Gastroesophageal sphincter (tissue), 4 donors: ENCODE results near the gene EFHC1. TPM values are rescaled to one million over a fixed set of nuclear protein-coding genes. Genes with fewer than 3 reads are reported as not detected.

Experiments used
- ATAC-seq: fragments of 150-250 bp; one replicate; pipeline ENCODE4 v1.9.1; 2016; ENCODE audit warnings: mild to moderate bottlenecking, moderate library complexity
- H3K27ac ChIP-seq, 4 donors: fragments of 200-600 bp; sonication (generic) in 3 of 4; 1 replicate in 3 of 4; 2 replicates in 1 of 4; pipeline ENCODE4 v1.5.1; 2016 to 2019
- H3K27me3 ChIP-seq: fragments of 200-600 bp; sonication (generic); one replicate; pipeline ENCODE4 v1.5.1; 2019
- H3K36me3 ChIP-seq, 2 donors: fragments of 200-600 bp; sonication (generic); one replicate each; pipeline ENCODE4 v1.5.1; 2019; ENCODE audit warnings: control low read depth in 1 of 2
- H3K4me1 ChIP-seq, 3 donors: fragments of 200-600 bp; sonication (generic); 1 replicate in 2 of 3; 2 replicates in 1 of 3; pipeline ENCODE4 v1.5.1; 2016 to 2019; ENCODE audit warnings: control low read depth in 2 of 3
- H3K4me3 ChIP-seq, 2 donors: fragments of 200-600 bp; sonication (generic); one replicate each; pipeline ENCODE4 v1.5.1; 2019; ENCODE audit warnings: mild to moderate bottlenecking in 1 of 2, moderate library complexity in 1 of 2
- H3K9me3 ChIP-seq, 3 donors: fragments of 200-600 bp; sonication (generic); one replicate each; pipeline ENCODE4 v1.5.1; 2017 to 2019; ENCODE audit warnings: control low read depth in 2 of 3
- EP300 ChIP-seq: sonication (generic); formaldehyde crosslinking; IDR thresholded peaks from one replicate; pipeline ENCODE4 v1.6.1; 2017; ENCODE audit warnings: antibody characterized with exemption, mild to moderate bottlenecking
- POLR2A ChIP-seq, 2 donors: fragments of 450-650 bp; IDR thresholded peaks; one replicate each; pipeline ENCODE4 v1.6.1; 2017; ENCODE audit warnings: antibody characterized with exemption in 2 of 2, mild to moderate bottlenecking in 2 of 2, moderate library complexity in 1 of 2
- POLR2AphosphoS5 ChIP-seq: sonication (generic); formaldehyde crosslinking; IDR thresholded peaks from one replicate; pipeline ENCODE4 v1.6.1; 2017; ENCODE audit warnings: antibody characterized with exemption
- WGBS, 2 donors: methylation state at CpG; one replicate each; pipeline ENCODE4 v1.1.5; 2018; ENCODE audit warnings: low coverage in 1 of 2; 5-methylcytosine and 5-hydroxymethylcytosine counted together
- total RNA-seq, 4 donors: library from RNA; depleted of rRNA; stranded (reverse); fragments of >200 nt; gene quantifications; one replicate each; pipeline ENCODE4 v1.1.0, GENCODE V29; 2016
- TF ChIP-seq, protein P1 (sequence below), 4 experiments: fragments of 200-600 bp in 2 of 4; fragments of 450-650 bp in 2 of 4; sonication (generic) in 1 of 4; IDR thresholded peaks; one replicate each; pipeline ENCODE4 v1.5.1; 2017 to 2019; ENCODE audit warnings: antibody characterized with exemption in 4 of 4, mild to moderate bottlenecking in 2 of 4, moderate library complexity in 2 of 4

The EFHC1 gene
- total RNA-seq, 4 donors from 2014 or later = 5.1 to 27.4 (median 12.9) TPM

DNA sequence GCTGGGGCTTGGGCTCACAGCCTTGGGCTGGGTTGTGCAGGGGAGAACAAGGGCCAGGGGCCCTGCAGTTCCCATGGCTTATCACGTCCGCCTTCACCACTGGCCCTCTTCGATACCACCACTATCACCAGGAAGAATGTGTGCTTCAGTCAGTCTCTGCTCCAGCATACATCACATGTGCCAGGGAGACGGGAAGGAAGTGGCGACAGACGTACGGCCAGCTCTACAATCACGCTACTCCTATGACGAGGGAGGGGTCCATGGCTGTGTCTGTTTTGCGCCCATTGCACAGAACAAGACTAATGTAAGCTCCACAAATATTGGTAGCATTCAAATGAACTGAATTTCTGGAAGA is 84.6 kb downstream of the EFHC1 start:
- H3K9me3 ChIP-seq = no peaks in the 10 kb centered on the region
- H3K36me3 ChIP-seq = peaks cover 0 to 70% of the 10 kb centered on the region in 2 donors
- no peak for ATAC-seq
- peaks cover 0 to 59% (median 19%) of the 10 kb centered on the region in 3 donors for H3K4me1 ChIP-seq
- H3K4me3 ChIP-seq = no peak overlapping the region
- no peaks in the 10 kb centered on the region for H3K27me3 ChIP-seq
- TF ChIP-seq POLR2AphosphoS5 = no peak
- peak overlapping the region in 3 of 4 donors; percentile 73 to 74 (median 74) for H3K27ac ChIP-seq
- WGBS, 2 donors = 70 to 81% methylated on average over 2 to 7 of the region's 10 CpGs

DNA sequence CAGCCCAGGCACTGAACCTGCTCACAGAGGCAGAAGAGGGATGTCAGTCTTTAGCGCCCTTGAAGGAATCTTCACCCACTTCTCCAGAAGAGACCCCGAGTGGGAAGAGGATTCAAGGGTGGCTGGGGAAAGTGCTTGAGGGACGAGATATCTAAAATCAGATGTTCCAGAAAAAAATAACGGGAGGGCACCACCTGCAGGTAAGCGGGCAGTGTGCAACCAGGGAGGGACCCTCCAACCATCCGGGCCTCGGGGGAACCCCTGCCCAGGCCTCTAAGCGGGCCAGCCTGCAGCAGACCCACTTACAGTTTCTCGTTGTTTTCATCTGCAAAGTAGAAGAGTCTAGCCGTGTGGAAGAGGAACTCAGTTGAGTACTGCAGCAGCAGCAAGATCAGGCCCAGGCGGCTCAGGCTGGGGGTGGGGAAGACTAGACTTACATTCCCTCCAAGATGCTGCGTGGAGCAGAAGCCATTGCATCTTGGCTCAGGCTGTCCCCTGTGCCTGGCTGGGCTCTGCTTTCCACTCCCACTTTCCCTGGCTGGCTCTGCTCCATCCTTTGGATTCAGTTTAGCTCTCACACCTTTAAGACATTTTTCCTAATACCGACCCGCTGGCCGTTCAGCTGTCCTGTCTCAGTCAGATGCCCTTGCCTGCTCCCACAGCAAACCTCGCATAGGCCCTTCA is 85.7 kb downstream of the EFHC1 start:
- Histone ChIP-seq H3K36me3 (peaks cover 0 to 77% of the 10 kb centered on the region in 2 donors), H3K4me1 (peaks cover 0 to 61% (median 19%) of the 10 kb centered on the region in 3 donors), H3K4me3 (no peak overlapping the region), H3K9me3 (no peaks in the 10 kb centered on the region), H3K27me3 (no peaks in the 10 kb centered on the region), H3K27ac (peak overlapping the region in 3 of 4 donors; percentile 6 to 74 (median 74))
- ATAC-seq = no peak
- TF ChIP-seq POLR2AphosphoS5 (no peak), POLR2A (IDR thresholded peaks at IDR 0.05) (no peak)
- TF ChIP-seq, protein P1, sequence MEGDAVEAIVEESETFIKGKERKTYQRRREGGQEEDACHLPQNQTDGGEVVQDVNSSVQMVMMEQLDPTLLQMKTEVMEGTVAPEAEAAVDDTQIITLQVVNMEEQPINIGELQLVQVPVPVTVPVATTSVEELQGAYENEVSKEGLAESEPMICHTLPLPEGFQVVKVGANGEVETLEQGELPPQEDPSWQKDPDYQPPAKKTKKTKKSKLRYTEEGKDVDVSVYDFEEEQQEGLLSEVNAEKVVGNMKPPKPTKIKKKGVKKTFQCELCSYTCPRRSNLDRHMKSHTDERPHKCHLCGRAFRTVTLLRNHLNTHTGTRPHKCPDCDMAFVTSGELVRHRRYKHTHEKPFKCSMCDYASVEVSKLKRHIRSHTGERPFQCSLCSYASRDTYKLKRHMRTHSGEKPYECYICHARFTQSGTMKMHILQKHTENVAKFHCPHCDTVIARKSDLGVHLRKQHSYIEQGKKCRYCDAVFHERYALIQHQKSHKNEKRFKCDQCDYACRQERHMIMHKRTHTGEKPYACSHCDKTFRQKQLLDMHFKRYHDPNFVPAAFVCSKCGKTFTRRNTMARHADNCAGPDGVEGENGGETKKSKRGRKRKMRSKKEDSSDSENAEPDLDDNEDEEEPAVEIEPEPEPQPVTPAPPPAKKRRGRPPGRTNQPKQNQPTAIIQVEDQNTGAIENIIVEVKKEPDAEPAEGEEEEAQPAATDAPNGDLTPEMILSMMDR (IDR thresholded peaks at IDR 0.05) = no peak
- 36 to 42% methylated on average over 7 to 14 of the region's 16 CpGs for WGBS, 2 donors

DNA sequence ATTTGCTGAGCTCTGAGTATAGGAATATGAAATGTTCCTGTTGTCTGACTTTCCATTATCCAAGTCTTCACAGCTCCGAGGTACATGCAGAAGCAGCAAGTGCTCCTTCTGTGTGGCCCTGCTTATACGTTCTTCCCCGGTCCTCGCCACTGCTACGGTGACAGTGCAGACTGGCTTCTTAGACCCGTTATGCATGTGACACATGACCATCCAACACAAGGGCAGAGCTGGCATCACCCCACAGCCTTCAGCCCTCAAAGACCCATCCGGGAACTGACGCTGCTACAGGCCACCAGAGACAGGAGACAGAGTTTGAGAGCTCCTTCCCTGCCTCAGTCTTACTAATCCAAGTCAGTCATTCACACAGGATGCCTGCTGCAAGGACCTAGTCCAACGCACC is 86.3 kb downstream of the EFHC1 start:
- H3K27me3 ChIP-seq = no peaks in the 10 kb centered on the region
- TF ChIP-seq POLR2A (IDR thresholded peaks at IDR 0.05) (no peak), EP300 (no peak), POLR2AphosphoS5 (no peak)
- TF ChIP-seq, protein P1 (IDR thresholded peaks at IDR 0.05) = no peak
- peaks cover 0 to 67% (median 24%) of the 10 kb centered on the region in 3 donors for H3K4me1 ChIP-seq
- H3K36me3 ChIP-seq = peaks cover 0 to 77% of the 10 kb centered on the region in 2 donors
- peak overlapping the region in 3 of 4 donors; percentile 6 to 74 (median 74) for H3K27ac ChIP-seq
- no peaks in the 10 kb centered on the region for H3K9me3 ChIP-seq
- ATAC-seq = no peak
- 63 to 64% methylated on average over 5 to 6 of the region's 9 CpGs for WGBS, 2 donors
- H3K4me3 ChIP-seq = no peak overlapping the region

GRCh38 chr6:52507557-52508260 is 87.6 kb downstream of the EFHC1 start:
- peak; percentile 17 for TF ChIP-seq POLR2AphosphoS5
- no peak for TF ChIP-seq POLR2A (IDR thresholded peaks at IDR 0.05)
- TF ChIP-seq, protein P1 (IDR thresholded peaks at IDR 0.05) = no peak
- Histone ChIP-seq H3K36me3 (peaks cover 0 to 65% of the 10 kb centered on the region in 2 donors), H3K9me3 (no peaks in the 10 kb centered on the region), H3K27me3 (no peaks in the 10 kb centered on the region), H3K27ac (peak overlapping the region in 1 of 4 donors; percentile 16), H3K4me3 (no peak overlapping the region), H3K4me1 (peaks cover 4 to 78% (median 34%) of the 10 kb centered on the region in 3 donors)
- ATAC-seq = peak; percentile 20
- WGBS, 2 donors = 100% methylated on average over 1 of the region's 3 CpGs

GRCh38 chr6:52508261-52508739 is 88.2 kb downstream of the EFHC1 start:
- 92 to 93% methylated on average over 2 to 4 of the region's 5 CpGs for WGBS, 2 donors
- TF ChIP-seq POLR2AphosphoS5 (no peak), POLR2A (IDR thresholded peaks at IDR 0.05) (no peak), EP300 (no peak)
- TF ChIP-seq, protein P1 (IDR thresholded peaks at IDR 0.05) = no peak
- ATAC-seq = no peak
- Histone ChIP-seq H3K9me3 (no peaks in the 10 kb centered on the region), H3K27ac (peak overlapping the region in 1 of 4 donors; percentile 16), H3K36me3 (peaks cover 0 to 60% of the 10 kb centered on the region in 2 donors), H3K27me3 (no peaks in the 10 kb centered on the region), H3K4me3 (no peak overlapping the region), H3K4me1 (peaks cover 4 to 78% (median 37%) of the 10 kb centered on the region in 3 donors)
